Thoracic aorta (tissue), 2 donors: ENCODE results near the gene KIAA0930. TPM values are rescaled to one million over a fixed set of nuclear protein-coding genes. Genes with fewer than 3 reads are reported as not detected.

ENCODE experiments used
- ATAC-seq: fragments of 150-250 bp; one replicate; pipeline ENCODE4 v1.8.0; 2017; ENCODE audit warnings: low read depth; ENCODE audit not compliant: insufficient number of reproducible peaks, low FRiP score
- DNase-seq: peaks from one replicate; pipeline ENCODE4 v3.0.0-alpha.2; 2020; ENCODE audit warnings: low spot score
- H3K27ac ChIP-seq, 2 donors: fragments of 200-600 bp; sonication (generic); 1 replicate in 1 of 2; 2 replicates in 1 of 2; pipeline ENCODE4 v1.5.1; 2016; ENCODE audit warnings: mild to moderate bottlenecking in 2 of 2, moderate library complexity in 2 of 2
- H3K27me3 ChIP-seq: fragments of 200-600 bp; sonication (generic); replicated peaks from 2 replicates; pipeline ENCODE4 v1.6.0; 2016; ENCODE audit warnings: mild to moderate bottlenecking; ENCODE audit not compliant: insufficient read depth
- H3K36me3 ChIP-seq: fragments of 200-600 bp; sonication (generic); one replicate; pipeline ENCODE4 v1.5.1; 2016
- H3K4me1 ChIP-seq, 2 donors: fragments of 200-600 bp; sonication (generic); 1 replicate in 1 of 2; 2 replicates in 1 of 2; pipeline versions ENCODE4 v1.5.1 to v1.6.0; 2016; ENCODE audit warnings: low read depth in 2 of 2, mild to moderate bottlenecking in 1 of 2; ENCODE audit not compliant: control insufficient read depth in 1 of 2
- H3K4me3 ChIP-seq: fragments of 200-600 bp; sonication (generic); 2 replicates; pipeline ENCODE4 v1.5.1; 2016; ENCODE audit warnings: mild to moderate bottlenecking
- H3K9me3 ChIP-seq: fragments of 200-600 bp; sonication (generic); 2 replicates; pipeline ENCODE4 v1.5.1; 2016
- total RNA-seq, 2 donors: library from RNA; depleted of rRNA; stranded (reverse); fragments of >200 nt; gene quantifications; one replicate each; pipeline versions ENCODE4 v1.1.0 to v1.2.3, GENCODE V29; 2016
- TF ChIP-seq, protein P1 (sequence below): fragments of 200-600 bp; sonication (generic); IDR thresholded peaks from one replicate; pipeline ENCODE4 v1.5.1; 2019; ENCODE audit warnings: antibody characterized with exemption

The KIAA0930 gene
- total RNA-seq, 2 donors from 2014 or later, result 76.9 to 99.1 TPM

DNA sequence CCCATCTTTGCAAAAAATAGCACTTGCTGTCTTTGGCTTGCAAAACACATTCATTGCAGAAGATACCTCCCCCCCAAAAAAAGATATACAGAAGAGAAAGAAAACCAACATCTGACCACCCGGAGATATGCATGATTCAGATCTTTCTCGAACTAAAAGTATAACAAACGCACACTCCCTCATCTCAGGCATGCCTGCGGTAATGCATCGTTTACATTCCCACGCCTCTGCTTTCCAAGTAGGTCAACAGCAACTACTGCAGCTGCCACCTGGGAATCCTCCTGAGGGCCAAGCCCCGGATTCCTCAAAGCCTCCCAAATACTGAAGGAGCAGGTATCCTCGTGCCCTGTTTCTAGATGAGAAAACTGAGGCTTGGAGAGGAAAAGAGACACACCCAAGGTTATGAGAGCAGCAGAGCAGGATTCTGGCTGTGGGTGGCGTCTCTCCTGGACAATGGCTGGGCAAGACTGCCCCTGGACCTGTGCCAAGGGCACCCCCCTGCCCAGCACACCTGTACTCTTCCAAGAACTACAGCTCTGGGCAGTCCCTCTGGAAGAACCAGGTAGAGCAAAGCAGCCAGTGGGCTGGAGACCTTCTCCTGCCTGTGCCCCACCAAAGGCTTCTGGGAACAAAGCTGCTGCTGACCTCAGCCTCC lies 38.9 kb downstream of the KIAA0930 start:
- Histone ChIP-seq H3K4me1 (peaks cover 0 to 10% of the 10 kb centered on the region in 2 donors), H3K9me3 (no peaks in the 10 kb centered on the region), H3K4me3 (no peak overlapping the region), H3K27ac (no peak overlapping the region), H3K27me3 (no peaks in the 10 kb centered on the region), H3K36me3 (peaks cover 65% of the 10 kb centered on the region)
- TF ChIP-seq, protein P1, sequence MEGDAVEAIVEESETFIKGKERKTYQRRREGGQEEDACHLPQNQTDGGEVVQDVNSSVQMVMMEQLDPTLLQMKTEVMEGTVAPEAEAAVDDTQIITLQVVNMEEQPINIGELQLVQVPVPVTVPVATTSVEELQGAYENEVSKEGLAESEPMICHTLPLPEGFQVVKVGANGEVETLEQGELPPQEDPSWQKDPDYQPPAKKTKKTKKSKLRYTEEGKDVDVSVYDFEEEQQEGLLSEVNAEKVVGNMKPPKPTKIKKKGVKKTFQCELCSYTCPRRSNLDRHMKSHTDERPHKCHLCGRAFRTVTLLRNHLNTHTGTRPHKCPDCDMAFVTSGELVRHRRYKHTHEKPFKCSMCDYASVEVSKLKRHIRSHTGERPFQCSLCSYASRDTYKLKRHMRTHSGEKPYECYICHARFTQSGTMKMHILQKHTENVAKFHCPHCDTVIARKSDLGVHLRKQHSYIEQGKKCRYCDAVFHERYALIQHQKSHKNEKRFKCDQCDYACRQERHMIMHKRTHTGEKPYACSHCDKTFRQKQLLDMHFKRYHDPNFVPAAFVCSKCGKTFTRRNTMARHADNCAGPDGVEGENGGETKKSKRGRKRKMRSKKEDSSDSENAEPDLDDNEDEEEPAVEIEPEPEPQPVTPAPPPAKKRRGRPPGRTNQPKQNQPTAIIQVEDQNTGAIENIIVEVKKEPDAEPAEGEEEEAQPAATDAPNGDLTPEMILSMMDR, result no peak
- DNase-seq (no peak), ATAC-seq (no peak)

DNA sequence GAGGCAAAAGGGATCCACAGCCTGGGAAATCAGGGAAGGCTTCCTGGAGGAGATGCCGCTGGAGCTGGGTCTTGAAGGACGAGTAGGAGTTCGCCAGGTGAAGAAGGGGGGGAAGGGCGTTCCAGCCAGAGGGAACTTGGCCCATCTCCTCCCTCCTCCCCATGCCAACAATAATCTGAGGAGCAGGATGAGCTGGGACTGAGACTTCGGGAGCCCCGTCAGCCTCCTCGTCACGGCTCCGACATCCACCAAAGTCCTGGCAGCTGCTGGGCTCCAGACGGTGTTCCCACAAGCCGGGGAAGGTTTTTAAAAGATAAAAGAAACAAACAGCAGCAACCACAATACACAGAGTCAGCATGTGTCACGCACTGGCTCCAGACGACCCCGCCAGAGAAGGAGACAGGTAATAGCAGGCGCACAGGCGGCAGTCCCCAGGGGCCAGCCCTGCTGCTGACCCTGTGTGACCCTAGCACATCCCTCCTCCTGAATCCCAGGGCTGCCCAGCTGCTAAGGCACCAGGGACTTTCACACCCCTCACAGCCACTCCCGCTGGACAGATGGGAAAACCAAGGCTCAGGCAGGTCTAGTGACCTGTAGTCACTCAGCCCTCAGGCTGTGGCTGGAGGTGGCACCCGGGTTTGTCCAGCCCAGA lies 39.7 kb downstream of the KIAA0930 start:
- Histone ChIP-seq H3K4me3 (no peak overlapping the region), H3K27me3 (no peaks in the 10 kb centered on the region), H3K4me1 (peaks cover 0 to 10% of the 10 kb centered on the region in 2 donors), H3K36me3 (peaks cover 70% of the 10 kb centered on the region), H3K27ac (no peak overlapping the region), H3K9me3 (no peaks in the 10 kb centered on the region)
- DNase-seq (no peak), ATAC-seq (no peak)
- TF ChIP-seq, protein P1, result no peak

DNA sequence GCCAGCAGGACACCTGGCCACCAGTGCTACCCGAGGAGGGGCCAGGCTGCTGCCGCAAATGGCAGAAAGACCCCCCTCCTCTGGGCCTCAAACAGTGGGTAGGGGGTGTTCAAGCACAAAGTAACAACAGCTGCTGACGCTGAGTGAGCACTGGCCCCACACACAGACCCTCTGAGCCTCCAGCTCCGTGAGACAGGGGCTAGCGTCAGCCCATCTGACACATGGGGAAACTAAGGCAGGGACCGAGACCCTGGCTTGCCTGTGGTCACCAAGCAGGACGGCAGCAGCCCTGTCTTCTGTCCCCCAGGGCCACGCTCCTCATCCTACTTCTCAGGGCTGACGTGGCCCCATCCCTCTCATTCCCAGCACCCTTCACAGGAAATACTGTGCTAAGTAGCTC lies 40.5 kb downstream of the KIAA0930 start:
- H3K27ac ChIP-seq, result no peak overlapping the region
- no peaks in the 10 kb centered on the region for H3K9me3 ChIP-seq
- H3K4me3 ChIP-seq, result no peak overlapping the region
- H3K27me3 ChIP-seq, result no peaks in the 10 kb centered on the region
- TF ChIP-seq, protein P1, result no peak
- H3K36me3 ChIP-seq, result peaks cover 78% of the 10 kb centered on the region
- ATAC-seq (no peak), DNase-seq (no peak)
- peaks cover 0 to 10% of the 10 kb centered on the region in 2 donors for H3K4me1 ChIP-seq

DNA sequence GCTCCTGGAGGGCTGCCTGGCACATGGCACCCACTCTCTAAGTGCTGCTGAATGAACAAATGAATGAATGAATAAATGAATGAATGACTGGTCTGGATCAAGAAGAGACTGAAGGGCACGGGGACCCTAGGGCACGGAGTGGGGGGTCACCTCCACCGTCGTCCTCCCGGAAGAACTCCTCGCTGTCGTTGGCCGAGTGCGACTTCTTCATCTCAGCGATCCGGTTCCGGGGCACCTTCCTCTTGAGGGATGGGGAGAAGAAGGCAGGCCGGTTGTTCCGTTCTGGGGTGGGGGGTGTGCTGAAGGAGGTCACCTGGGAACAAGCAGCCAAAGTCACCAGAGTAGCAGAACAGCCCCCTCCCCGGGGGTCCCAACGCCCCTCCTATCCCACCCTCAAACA lies 41.0 kb downstream of the KIAA0930 start:
- TF ChIP-seq, protein P1, result no peak

DNA sequence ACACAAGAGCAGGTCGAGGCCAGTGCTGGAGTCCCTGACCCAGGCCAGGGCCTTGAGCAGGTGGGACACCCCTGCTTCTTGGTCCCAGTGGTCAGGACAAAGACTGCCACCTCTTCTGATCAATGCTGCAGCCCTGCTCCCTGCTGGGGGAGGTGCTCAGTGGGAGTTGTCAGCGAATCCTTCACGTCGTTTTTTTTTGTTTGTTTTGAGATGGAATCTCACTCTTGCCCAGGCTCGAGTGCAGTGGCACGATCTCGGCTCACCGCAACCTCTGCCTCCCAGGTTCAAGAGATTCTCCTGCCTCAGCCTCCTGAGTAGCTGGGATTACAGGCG lies 42.3 kb downstream of the KIAA0930 start:
- peaks cover 68% of the 10 kb centered on the region for H3K36me3 ChIP-seq
- H3K4me1 ChIP-seq, result peaks cover 0 to 10% of the 10 kb centered on the region in 2 donors

More for the DNA sequence above, 41.0 kb downstream of the KIAA0930 start:
- Histone ChIP-seq H3K36me3 (peaks cover 78% of the 10 kb centered on the region), H3K27me3 (no peaks in the 10 kb centered on the region), H3K4me1 (peaks cover 0 to 10% of the 10 kb centered on the region in 2 donors), H3K4me3 (no peak overlapping the region), H3K27ac (no peak overlapping the region), H3K9me3 (no peaks in the 10 kb centered on the region)
- DNase-seq, result no peak
- ATAC-seq, result no peak

More for the DNA sequence above, 42.3 kb downstream of the KIAA0930 start:
- no peak overlapping the region for H3K27ac ChIP-seq
- H3K4me3 ChIP-seq, result no peak overlapping the region
- no peak for DNase-seq
- TF ChIP-seq, protein P1, result no peak
- no peaks in the 10 kb centered on the region for H3K9me3 ChIP-seq
- H3K27me3 ChIP-seq, result no peaks in the 10 kb centered on the region
- no peak for ATAC-seq
